Activated T-helper 1 cell treated with anti-CD3 and anti-CD28 coated beads, Interleukin-12 subunit alpha, Interleukin-12 subunit beta, Interleukin-2, Interleukin-4 antibody, amounts not matched to agents 30 ng/mL and 10 ng/mL and 1 ng/mL, durations not matched to agents 14 hours and 24 hours and 36 hours (primary cell): ENCODE measurements around the gene SNAI3. TPM values are rescaled to one million over a fixed set of nuclear protein-coding genes. Genes with fewer than 3 reads are reported as not detected.

Experiments
- DNase-seq: peaks from one replicate; pipeline ENCODE4 v3.0.0; 2021; ENCODE audit warnings: low spot score
- H3K27ac Mint-ChIP-seq: one replicate; pipeline ENCODE4 v1.8.0; 2021; ENCODE audit warnings: mild to moderate bottlenecking, mixed read lengths
- H3K27me3 Mint-ChIP-seq: one replicate; pipeline ENCODE4 v1.8.0; 2022; ENCODE audit warnings: mild to moderate bottlenecking, moderate library complexity, mixed read lengths; ENCODE audit not compliant: insufficient read depth
- H3K36me3 Mint-ChIP-seq: one replicate; pipeline ENCODE4 v1.8.0; 2021; ENCODE audit warnings: low read depth, mixed read lengths
- H3K4me1 Mint-ChIP-seq: one replicate; pipeline ENCODE4 v1.8.0; 2021; ENCODE audit warnings: low read depth, mixed read lengths
- H3K4me3 Mint-ChIP-seq: one replicate; pipeline ENCODE4 v1.8.0; 2021; ENCODE audit warnings: mild to moderate bottlenecking, moderate library complexity, mixed read lengths
- H3K9me3 Mint-ChIP-seq: one replicate; pipeline ENCODE4 v1.8.0; 2021; ENCODE audit warnings: mixed read lengths
- intact Hi-C: fragments of 100-400 bp; cut with micrococcal nuclease; formaldehyde crosslinking; loops from one replicate; pipeline ENCODE4 v1.15.1; 2024
- total RNA-seq: library from RNA; stranded (reverse); gene quantifications from 2 replicates; pipeline ENCODE4 v1.2.3, GENCODE V29; 2022

Gene SNAI3
- total RNA-seq, 1 donor from 2014 or later, result 2.4 TPM

- Mint-ChIP-seq H3K27me3 (no peaks in the 10 kb centered on the region), H3K4me3 (peak overlapping the region; percentile 89), H3K36me3 (peaks cover 9% of the 10 kb centered on the region), H3K27ac (peak overlapping the region; percentile 86), H3K4me1 (peaks cover 52% of the 10 kb centered on the region), H3K9me3 (no peaks in the 10 kb centered on the region)
- intact Hi-C loops, result loop anchor here (1.0 to 10.0 kb wide), 7 partner anchors 43 to 751 kb away; partner anchors contain the start of genes BANP, CYBA, MVD and TRAPPC2L
- DNase-seq, result no peak
Observed at GRCh38 chr16:88705801-88706228, 19.5 kb upstream of the SNAI3 start.

GRCh38 chr16:88705076-88705684 is 18.9 kb upstream of the SNAI3 start:
- Mint-ChIP-seq H3K27me3 (no peaks in the 10 kb centered on the region), H3K27ac (peak overlapping the region; percentile 86), H3K4me3 (peak overlapping the region; percentile 89), H3K9me3 (no peaks in the 10 kb centered on the region), H3K4me1 (peaks cover 58% of the 10 kb centered on the region), H3K36me3 (peaks cover 9% of the 10 kb centered on the region)
- intact Hi-C loops, result loop anchor here (5.0 to 10.0 kb wide), 2 partner anchors 392 to 750 kb away; partner anchors contain the start of gene BANP
- DNase-seq, result no peak

GRCh38 chr16:88703486-88704309 is 17.4 kb upstream of the SNAI3 start:
- intact Hi-C loops, result loop anchor here (2.0 to 10.0 kb wide), 5 partner anchors 53 to 749 kb away; partner anchors contain the start of genes BANP, CDT1, CYBA and IL17C
- Mint-ChIP-seq H3K4me1 (peaks cover 66% of the 10 kb centered on the region), H3K9me3 (no peaks in the 10 kb centered on the region)

GRCh38 chr16:88702371-88703210 is 16.3 kb upstream of the SNAI3 start:
- Mint-ChIP-seq H3K4me1 (peaks cover 64% of the 10 kb centered on the region), H3K27ac (peak overlapping the region; percentile 94), H3K36me3 (peaks cover 19% of the 10 kb centered on the region), H3K4me3 (peak overlapping the region; percentile 89), H3K27me3 (no peaks in the 10 kb centered on the region), H3K9me3 (no peaks in the 10 kb centered on the region)
- intact Hi-C loops, result loop anchor here (2.0 to 10.0 kb wide), 5 partner anchors 52 to 748 kb away; partner anchors contain the start of genes BANP, CDT1, CYBA and IL17C
- DNase-seq, result no peak

More at GRCh38 chr16:88703486-88704309, 17.4 kb upstream of the SNAI3 start:
- H3K4me3 Mint-ChIP-seq, result peak overlapping the region; percentile 89
- peaks cover 14% of the 10 kb centered on the region for H3K36me3 Mint-ChIP-seq
- no peaks in the 10 kb centered on the region for H3K27me3 Mint-ChIP-seq
- peak; percentile 59 for DNase-seq
- peak overlapping the region; percentile 94 for H3K27ac Mint-ChIP-seq

GRCh38 chr16:88701581-88702370 is 15.5 kb upstream of the SNAI3 start:
- peaks cover 57% of the 10 kb centered on the region for H3K4me1 Mint-ChIP-seq
- intact Hi-C loops, result loop anchor here (1.0 to 10.0 kb wide), 8 partner anchors 15 to 747 kb away; partner anchors contain the start of genes BANP, CDT1, CYBA and IL17C

GRCh38 chr16:88700636-88701482 is 14.6 kb upstream of the SNAI3 start:
- H3K36me3 Mint-ChIP-seq, result peaks cover 22% of the 10 kb centered on the region
- DNase-seq, result peak; percentile 92
- H3K4me3 Mint-ChIP-seq, result peak overlapping the region; percentile 89
- H3K27me3 Mint-ChIP-seq, result no peaks in the 10 kb centered on the region
- H3K27ac Mint-ChIP-seq, result peak overlapping the region; percentile 94
- no peaks in the 10 kb centered on the region for H3K9me3 Mint-ChIP-seq
- H3K4me1 Mint-ChIP-seq, result peaks cover 57% of the 10 kb centered on the region
- intact Hi-C loops, result loop anchor here (1.0 to 10.0 kb wide), 7 partner anchors 15 to 746 kb away; partner anchors contain the start of genes BANP, CDT1, IL17C and MVD

More at GRCh38 chr16:88701581-88702370, 15.5 kb upstream of the SNAI3 start:
- H3K27me3 Mint-ChIP-seq, result no peaks in the 10 kb centered on the region
- DNase-seq, result no peak
- H3K9me3 Mint-ChIP-seq, result no peaks in the 10 kb centered on the region
- H3K36me3 Mint-ChIP-seq, result peaks cover 22% of the 10 kb centered on the region
- peak overlapping the region; percentile 89 for H3K4me3 Mint-ChIP-seq
- peak overlapping the region; percentile 94 for H3K27ac Mint-ChIP-seq

GRCh38 chr16:88700322-88700635 is 14.0 kb upstream of the SNAI3 start:
- H3K27ac Mint-ChIP-seq, result peak overlapping the region; percentile 94
- peaks cover 55% of the 10 kb centered on the region for H3K4me1 Mint-ChIP-seq
- peak overlapping the region; percentile 89 for H3K4me3 Mint-ChIP-seq
- intact Hi-C loops, result loop anchor here (5.0 to 10.0 kb wide), 4 partner anchors 63 to 745 kb away; partner anchors contain the start of genes BANP, CDT1 and IL17C
- no peak for DNase-seq
- peaks cover 22% of the 10 kb centered on the region for H3K36me3 Mint-ChIP-seq
- no peaks in the 10 kb centered on the region for H3K27me3 Mint-ChIP-seq
- H3K9me3 Mint-ChIP-seq, result no peaks in the 10 kb centered on the region

GRCh38 chr16:88699180-88699579 is 12.9 kb upstream of the SNAI3 start:
- no peak overlapping the region for H3K27ac Mint-ChIP-seq
- no peak for DNase-seq
- H3K4me1 Mint-ChIP-seq, result peaks cover 46% of the 10 kb centered on the region
- H3K9me3 Mint-ChIP-seq, result no peaks in the 10 kb centered on the region
- no peaks in the 10 kb centered on the region for H3K27me3 Mint-ChIP-seq
- intact Hi-C loops, result no loop called here
- no peak overlapping the region for H3K4me3 Mint-ChIP-seq
- peaks cover 23% of the 10 kb centered on the region for H3K36me3 Mint-ChIP-seq

GRCh38 chr16:88698646-88699045 is 12.3 kb upstream of the SNAI3 start:
- no peaks in the 10 kb centered on the region for H3K9me3 Mint-ChIP-seq
- intact Hi-C loops, result no loop called here
- H3K4me3 Mint-ChIP-seq, result no peak overlapping the region
- no peaks in the 10 kb centered on the region for H3K27me3 Mint-ChIP-seq
- no peak for DNase-seq
- no peak overlapping the region for H3K27ac Mint-ChIP-seq
- H3K36me3 Mint-ChIP-seq, result peaks cover 20% of the 10 kb centered on the region
- peaks cover 40% of the 10 kb centered on the region for H3K4me1 Mint-ChIP-seq

GRCh38 chr16:88697831-88698615 is 11.7 kb upstream of the SNAI3 start:
- no peak for DNase-seq
- H3K4me1 Mint-ChIP-seq, result peaks cover 36% of the 10 kb centered on the region
- H3K27ac Mint-ChIP-seq, result no peak overlapping the region
- peaks cover 20% of the 10 kb centered on the region for H3K36me3 Mint-ChIP-seq
- no peak overlapping the region for H3K4me3 Mint-ChIP-seq
- no peaks in the 10 kb centered on the region for H3K9me3 Mint-ChIP-seq
- intact Hi-C loops, result no loop called here
- H3K27me3 Mint-ChIP-seq, result no peaks in the 10 kb centered on the region
